HG02884 (cell line): ENCODE measurements around the gene RIN2.
"Not testable (repeated sequence)": the region's sequence is repeated elsewhere in the genome, so short reads cannot be mapped to it uniquely, and the experiment has no call there.

Experiments
- ATAC-seq: cut with Tn5 transposase; IDR thresholded peaks from one replicate; pipeline ENCODE4 v1.9.1; 2021; ENCODE audit warnings: mild to moderate bottlenecking, moderate library complexity; ENCODE audit not compliant: unreplicated experiment

RIN2 gene

GRCh38 chr20:19738951-19739350, 19.1 kb upstream of the RIN2 start:
- no peak for ATAC-seq

GRCh38 chr20:19739351-19739750, 18.7 kb upstream of the RIN2 start:
- ATAC-seq = no peak

- ATAC-seq = no peak
Observed at GRCh38 chr20:19740512-19740911, 17.5 kb upstream of the RIN2 start.

GRCh38 chr20:19741924-19742323, 16.1 kb upstream of the RIN2 start:
- no peak for ATAC-seq

GRCh38 chr20:19742974-19743639, 15.0 kb upstream of the RIN2 start:
- no peak for ATAC-seq

- ATAC-seq = no peak
Observed at GRCh38 chr20:19743640-19743995, 14.4 kb upstream of the RIN2 start.

GRCh38 chr20:19745106-19745505, 13.0 kb upstream of the RIN2 start:
- ATAC-seq = no peak

GRCh38 chr20:19745584-19745983, 12.5 kb upstream of the RIN2 start:
- no peak for ATAC-seq

GRCh38 chr20:19746396-19746795, 11.7 kb upstream of the RIN2 start:
- no peak for ATAC-seq

- ATAC-seq = no peak
Observed at GRCh38 chr20:19747903-19748302, 10.2 kb upstream of the RIN2 start.

- ATAC-seq = no peak
Observed at GRCh38 chr20:19748681-19749080, 9.4 kb upstream of the RIN2 start.

GRCh38 chr20:19749618-19750071, 8.4 kb upstream of the RIN2 start:
- ATAC-seq = no peak

- no peak for ATAC-seq
Observed at GRCh38 chr20:19750101-19750606, 7.9 kb upstream of the RIN2 start.

GRCh38 chr20:19750907-19751636, 7.0 kb upstream of the RIN2 start:
- ATAC-seq = no peak

GRCh38 chr20:19754201-19754600, 3.9 kb upstream of the RIN2 start:
- ATAC-seq = not testable (repeated sequence)

- no peak for ATAC-seq
Observed at GRCh38 chr20:19756761-19757486, 1.1 kb upstream of the RIN2 start.

GRCh38 chr20:19757487-19758132, 448 bp upstream of the RIN2 start:
- no peak for ATAC-seq

- ATAC-seq = no peak
Observed at GRCh38 chr20:19758501-19759331, 658 bp downstream of the RIN2 start.

GRCh38 chr20:19760371-19760721, 2.3 kb downstream of the RIN2 start:
- ATAC-seq = no peak

GRCh38 chr20:19761326-19761725, 3.3 kb downstream of the RIN2 start:
- ATAC-seq = no peak
